DND-41 (cell line): ENCODE data around the gene TWF1.

Source experiments
- CTCF ChIP-seq: IDR thresholded peaks from 2 replicates; pipeline ENCODE4 v1.5.1; 2012; ENCODE audit warnings: borderline replicate concordance, low read length, moderate library complexity, mild to moderate bottlenecking; ENCODE audit not compliant: poor library complexity, severe bottlenecking; ENCODE audit errors: extremely low read depth
- EZH2 ChIP-seq: IDR thresholded peaks from 3 replicates; pipeline ENCODE4 v1.6.1; 2012; ENCODE audit warnings: borderline replicate concordance, low read depth, mild to moderate bottlenecking, moderate library complexity, low read length, inconsistent platforms; ENCODE audit not compliant: severe bottlenecking

- TF ChIP-seq CTCF: no peak
- no peak for TF ChIP-seq EZH2
Observed at GRCh38 chr12:43805149-43805859, 813 bp downstream of the TWF1 start.
